GM13976 (cell line): ENCODE data around the gene MINDY3.
"Not testable (repeated sequence)": the region's sequence is repeated elsewhere in the genome, so short reads cannot be mapped to it uniquely, and the experiment has no call there.

Experiments used
- DNase-seq: peaks from one replicate; pipeline ENCODE4 v3.0.0; 2012; ENCODE audit warnings: low spot score
- in situ Hi-C: fragments of 300-500 bp; cut with MboI; formaldehyde crosslinking; loops from one replicate; pipeline ENCODE4 v1.12.0; 2022; ENCODE audit warnings: low sequenced_read_pairs, mixed read lengths, inconsistent platforms; ENCODE audit not compliant: unreplicated experiment
- TF ChIP-seq, protein P1 (sequence below): IDR thresholded peaks from 2 replicates; pipeline ENCODE4 v1.5.1; 2012; ENCODE audit warnings: borderline replicate concordance, mild to moderate bottlenecking; ENCODE audit not compliant: insufficient read depth; ENCODE audit errors: extremely low read depth, missing control alignments, control extremely low read depth

The MINDY3 gene

GRCh38 chr10:15858861-15859281, 1.4 kb downstream of the MINDY3 start:
- in situ Hi-C loops: no loop called here
- TF ChIP-seq, protein P1, sequence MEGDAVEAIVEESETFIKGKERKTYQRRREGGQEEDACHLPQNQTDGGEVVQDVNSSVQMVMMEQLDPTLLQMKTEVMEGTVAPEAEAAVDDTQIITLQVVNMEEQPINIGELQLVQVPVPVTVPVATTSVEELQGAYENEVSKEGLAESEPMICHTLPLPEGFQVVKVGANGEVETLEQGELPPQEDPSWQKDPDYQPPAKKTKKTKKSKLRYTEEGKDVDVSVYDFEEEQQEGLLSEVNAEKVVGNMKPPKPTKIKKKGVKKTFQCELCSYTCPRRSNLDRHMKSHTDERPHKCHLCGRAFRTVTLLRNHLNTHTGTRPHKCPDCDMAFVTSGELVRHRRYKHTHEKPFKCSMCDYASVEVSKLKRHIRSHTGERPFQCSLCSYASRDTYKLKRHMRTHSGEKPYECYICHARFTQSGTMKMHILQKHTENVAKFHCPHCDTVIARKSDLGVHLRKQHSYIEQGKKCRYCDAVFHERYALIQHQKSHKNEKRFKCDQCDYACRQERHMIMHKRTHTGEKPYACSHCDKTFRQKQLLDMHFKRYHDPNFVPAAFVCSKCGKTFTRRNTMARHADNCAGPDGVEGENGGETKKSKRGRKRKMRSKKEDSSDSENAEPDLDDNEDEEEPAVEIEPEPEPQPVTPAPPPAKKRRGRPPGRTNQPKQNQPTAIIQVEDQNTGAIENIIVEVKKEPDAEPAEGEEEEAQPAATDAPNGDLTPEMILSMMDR: no peak
- no peak for DNase-seq

- TF ChIP-seq, protein P1: no peak
- no peak for DNase-seq
- in situ Hi-C loops: no loop called here
These were observed 3.2 kb downstream of the MINDY3 start for GRCh38 chr10:15857107-15857575.

DNA sequence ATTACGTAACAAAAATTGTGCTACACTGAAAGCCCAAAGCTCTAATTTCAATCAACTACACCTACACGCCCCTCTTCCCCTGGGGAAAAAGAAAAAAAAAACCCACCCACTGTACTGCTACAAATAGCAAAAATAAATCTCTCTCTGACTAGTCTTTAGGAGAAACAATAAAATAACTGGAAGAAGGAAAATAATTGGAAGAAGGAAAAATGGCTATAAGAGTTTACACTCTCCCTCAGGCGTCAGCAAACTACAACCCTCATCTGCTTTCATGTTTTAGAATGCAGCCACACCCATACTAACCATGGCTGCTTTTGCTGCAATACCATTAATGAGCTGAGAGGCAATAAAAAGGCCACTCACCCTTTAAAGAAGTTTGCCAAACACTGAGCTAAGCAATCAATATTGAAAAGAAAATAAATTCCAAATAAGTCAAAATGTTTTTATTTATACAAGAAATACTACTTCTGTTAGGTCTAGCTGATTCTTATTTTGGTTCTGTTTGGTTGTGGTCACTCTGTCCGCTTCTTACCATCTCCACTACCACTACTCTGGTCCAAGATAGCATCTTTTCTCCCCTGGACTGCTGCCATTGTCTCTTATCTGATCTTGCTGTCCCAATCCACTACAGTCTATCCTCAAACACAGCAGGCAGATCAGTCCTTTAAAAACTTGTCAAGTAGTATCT, 3.8 kb downstream of the MINDY3 start:
- no peak for DNase-seq
- in situ Hi-C loops: no loop called here
- TF ChIP-seq, protein P1: no peak

DNA sequence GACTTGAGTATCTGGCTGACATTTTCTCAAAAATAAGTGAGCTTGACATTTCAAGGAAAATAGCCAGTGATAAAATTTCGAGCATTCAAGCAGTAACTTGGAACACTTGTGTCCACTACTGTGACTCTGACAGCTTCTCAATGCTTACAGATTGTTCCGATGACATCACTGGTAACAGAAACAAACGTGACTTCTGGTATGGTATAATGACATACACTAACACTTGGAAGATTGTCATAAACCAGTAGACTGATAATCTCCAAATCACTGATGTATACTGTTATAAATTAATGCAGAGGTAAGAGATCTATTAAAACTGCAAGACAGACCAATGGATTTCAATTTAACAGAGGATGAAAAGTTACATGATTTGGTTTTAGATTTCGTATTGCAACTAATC, 6.5 kb downstream of the MINDY3 start:
- in situ Hi-C loops: no loop called here
- no peak for DNase-seq
- TF ChIP-seq, protein P1: no peak

GRCh38 chr10:15852111-15852557, 8.2 kb downstream of the MINDY3 start:
- no peak for DNase-seq
- in situ Hi-C loops: no loop called here
- TF ChIP-seq, protein P1: no peak

DNA sequence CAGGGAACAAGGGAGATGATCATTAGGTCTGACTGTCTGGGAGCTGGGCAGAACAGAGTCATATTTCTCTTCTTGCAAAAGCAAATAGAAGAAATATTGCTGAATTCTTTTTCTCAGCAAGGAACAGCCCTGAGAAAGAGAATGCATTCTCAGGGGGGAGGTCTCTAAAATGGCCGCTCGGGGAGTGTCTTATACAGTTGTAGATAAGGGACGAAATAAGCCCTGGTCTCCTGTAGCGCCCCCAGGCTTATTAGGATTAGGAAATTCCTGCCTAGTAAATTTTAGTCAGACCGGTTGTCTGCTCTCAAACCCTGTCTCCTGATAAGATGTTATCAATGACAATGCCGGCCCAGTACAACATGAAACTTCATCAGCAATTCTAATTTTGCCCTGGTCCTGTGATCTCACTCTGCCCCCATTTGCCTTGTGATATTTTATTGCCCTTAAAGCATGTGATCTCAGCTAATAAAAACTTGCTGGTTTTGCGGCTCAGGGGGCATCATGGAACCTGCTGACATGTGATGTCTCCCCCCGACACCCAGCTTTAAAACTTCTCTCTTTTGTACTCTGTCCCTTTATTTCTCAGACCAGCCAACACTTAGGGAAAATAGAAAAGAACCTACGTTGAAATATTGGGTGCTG, 9.8 kb downstream of the MINDY3 start:
- DNase-seq, in situ Hi-C loops: not testable (repeated sequence)

- in situ Hi-C loops: no loop called here
- TF ChIP-seq, protein P1: no peak
- DNase-seq: no peak
These were observed 11.0 kb downstream of the MINDY3 start for GRCh38 chr10:15849316-15849715.
